GM18502 (cell line): ENCODE data around the gene ZYX.
"Not testable (repeated sequence)": the region's sequence is repeated elsewhere in the genome, so short reads cannot be mapped to it uniquely, and the experiment has no call there.

Experiments
- ATAC-seq: cut with Tn5 transposase; IDR thresholded peaks from one replicate; pipeline ENCODE4 v1.9.1; 2021; ENCODE audit warnings: mild to moderate bottlenecking; ENCODE audit not compliant: unreplicated experiment, poor library complexity

ZYX gene

GRCh38 chr7:143395187-143396149, 14.3 kb downstream of the ZYX start:
- ATAC-seq, result no peak

GRCh38 chr7:143396182-143396581, 15.0 kb downstream of the ZYX start:
- ATAC-seq, result no peak

- ATAC-seq, result no peak
These were observed 15.7 kb downstream of the ZYX start for GRCh38 chr7:143396625-143397556.

- ATAC-seq, result no peak
These were observed 16.8 kb downstream of the ZYX start for GRCh38 chr7:143397710-143398530.

- ATAC-seq, result no peak
These were observed 17.5 kb downstream of the ZYX start for GRCh38 chr7:143398616-143399015.

GRCh38 chr7:143399151-143399550, 18.0 kb downstream of the ZYX start:
- ATAC-seq, result no peak

GRCh38 chr7:143399642-143400041, 18.5 kb downstream of the ZYX start:
- no peak for ATAC-seq

- no peak for ATAC-seq
These were observed 20.1 kb downstream of the ZYX start for GRCh38 chr7:143401265-143401664.

GRCh38 chr7:143402233-143402632, 21.1 kb downstream of the ZYX start:
- ATAC-seq, result not testable (repeated sequence)

GRCh38 chr7:143405173-143406001, 24.2 kb downstream of the ZYX start:
- ATAC-seq, result no peak

- no peak for ATAC-seq
These were observed 24.8 kb downstream of the ZYX start for GRCh38 chr7:143406002-143406357.

GRCh38 chr7:143407287-143408251, 26.4 kb downstream of the ZYX start:
- ATAC-seq, result no peak

- ATAC-seq, result no peak
These were observed 27.1 kb downstream of the ZYX start for GRCh38 chr7:143408252-143408685.

- no peak for ATAC-seq
These were observed 27.8 kb downstream of the ZYX start, which contains the start of gene EPHA1 for GRCh38 chr7:143408686-143409561. EPHA1 (minus strand) TSS chr7:143408856; CDS start chr7:143408805, 51 bp downstream.

GRCh38 chr7:143410521-143411004, 29.4 kb downstream of the ZYX start:
- no peak for ATAC-seq

GRCh38 chr7:143411976-143412708, 31.0 kb downstream of the ZYX start:
- no peak for ATAC-seq
